Measurements from ENCODE around the gene LEMD2.

LEMD2 gene

DNA sequence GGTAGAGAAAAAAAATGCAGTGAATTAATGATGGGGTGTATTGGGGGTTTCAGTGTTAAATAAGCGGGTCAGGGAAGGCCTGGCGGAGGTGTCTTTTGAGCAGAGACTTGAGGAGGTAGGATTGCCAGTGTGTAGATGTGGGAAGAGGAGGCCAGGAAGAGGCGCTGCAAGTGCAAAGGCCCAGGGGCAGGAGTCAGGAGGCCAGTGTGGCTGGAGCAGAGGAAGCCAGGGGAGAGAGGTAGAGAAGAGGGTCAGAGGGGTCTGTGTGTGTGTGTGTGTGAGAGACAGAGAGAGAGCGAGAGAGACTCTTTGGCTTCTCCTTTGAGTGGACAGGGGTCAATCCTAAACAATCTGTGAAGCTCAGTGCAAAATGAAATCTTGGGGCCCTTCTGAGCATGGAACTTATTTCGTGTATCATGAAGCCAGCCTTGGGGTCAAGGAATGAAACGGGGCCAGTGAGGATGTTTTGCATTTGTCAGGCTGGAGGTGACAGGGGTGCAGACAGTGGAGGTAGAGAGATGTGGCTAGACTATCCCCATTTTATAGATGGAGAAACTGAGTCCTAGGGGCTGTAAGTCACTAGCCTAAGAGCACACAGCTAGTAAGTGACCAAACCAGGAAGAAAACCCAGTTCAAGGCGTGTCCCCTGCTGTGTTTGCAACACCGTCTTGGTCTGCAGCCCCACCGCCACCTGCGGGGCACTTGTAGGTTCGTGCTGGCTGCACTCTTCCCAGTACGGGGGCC lies 32.5 kb downstream of the LEMD2 start:
- DNase-seq (ENCODE audit: low read depth): no peak

DNA sequence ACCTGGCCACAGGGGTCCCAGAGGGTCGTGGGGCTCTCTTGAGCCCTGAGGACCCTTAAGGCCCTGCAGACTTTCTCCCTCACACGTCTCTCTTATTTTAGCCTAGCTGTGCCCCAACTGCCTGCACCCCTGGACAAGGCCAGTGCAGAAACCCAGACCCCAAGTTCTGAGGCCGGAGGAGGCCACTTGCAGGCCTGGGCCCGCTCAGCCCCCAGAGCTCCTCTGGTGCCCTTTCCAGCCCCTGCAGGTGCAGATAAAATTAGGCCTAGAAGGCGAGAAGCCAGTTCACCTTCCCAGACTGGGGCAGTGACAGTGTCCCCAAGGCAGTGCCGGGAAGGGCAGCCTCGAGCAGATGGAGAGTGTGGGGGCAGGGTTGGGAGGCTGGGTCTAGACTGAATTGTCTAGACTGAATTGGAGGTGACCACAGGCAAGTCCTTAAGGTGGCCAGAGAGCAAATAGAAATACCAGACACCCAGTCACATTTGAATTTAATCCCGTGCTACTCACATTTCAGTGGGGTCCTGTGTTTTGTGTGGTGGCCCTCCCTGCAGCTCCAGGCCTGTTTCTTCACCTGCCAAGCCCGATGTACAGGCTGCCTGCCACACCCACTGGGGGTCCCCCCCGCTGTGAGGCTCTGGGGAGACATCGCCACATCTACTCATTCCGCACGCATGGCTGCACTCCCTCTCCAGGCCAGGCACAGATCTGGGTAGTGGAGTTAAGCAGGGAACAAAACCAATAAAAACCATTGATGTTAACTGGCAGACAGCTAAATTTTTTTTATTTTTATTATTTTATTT lies 33.7 kb downstream of the LEMD2 start:
- no peak for DNase-seq (ENCODE audit: low read depth)

DNA sequence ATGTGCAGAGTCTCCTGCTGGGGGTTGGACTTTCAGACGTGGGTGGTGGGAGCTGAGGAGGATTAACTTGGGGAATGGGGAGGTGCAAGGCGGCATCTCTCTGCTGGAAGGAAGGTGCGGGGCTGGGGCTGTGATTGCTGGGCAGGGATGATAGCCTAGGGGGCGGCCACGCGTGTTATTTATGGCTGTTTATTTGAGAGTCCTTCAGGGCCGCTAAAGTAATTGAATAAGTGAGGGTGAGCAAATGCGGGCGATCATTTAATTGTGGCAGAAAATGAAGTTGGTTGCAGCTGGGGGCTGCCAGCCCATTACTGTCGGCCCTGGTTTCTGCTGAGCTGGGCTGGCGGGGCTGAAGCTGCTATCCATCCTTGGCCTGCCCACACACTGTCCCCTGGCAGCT lies 34.7 kb downstream of the LEMD2 start:
- no peak for DNase-seq (ENCODE audit: low read depth)

DNA sequence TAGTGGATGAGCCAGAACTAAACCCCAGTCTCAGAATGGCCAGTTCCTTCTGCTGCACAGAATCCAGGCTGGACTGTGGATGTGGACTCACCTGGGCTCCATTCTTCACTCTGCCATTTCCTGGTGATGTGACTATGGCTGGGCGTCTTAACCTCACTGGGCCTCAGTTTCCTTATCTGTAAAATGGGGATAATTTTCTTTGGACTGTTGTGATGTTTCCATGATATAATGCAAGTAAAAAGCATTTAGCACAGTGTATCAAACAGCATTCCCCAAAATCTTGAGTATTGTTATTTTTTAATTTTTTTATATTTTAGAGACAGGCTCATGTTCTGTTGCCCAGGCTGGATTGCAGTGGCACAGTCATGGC lies 36.3 kb downstream of the LEMD2 start:
- DNase-seq (ENCODE audit: low read depth): no peak

DNA sequence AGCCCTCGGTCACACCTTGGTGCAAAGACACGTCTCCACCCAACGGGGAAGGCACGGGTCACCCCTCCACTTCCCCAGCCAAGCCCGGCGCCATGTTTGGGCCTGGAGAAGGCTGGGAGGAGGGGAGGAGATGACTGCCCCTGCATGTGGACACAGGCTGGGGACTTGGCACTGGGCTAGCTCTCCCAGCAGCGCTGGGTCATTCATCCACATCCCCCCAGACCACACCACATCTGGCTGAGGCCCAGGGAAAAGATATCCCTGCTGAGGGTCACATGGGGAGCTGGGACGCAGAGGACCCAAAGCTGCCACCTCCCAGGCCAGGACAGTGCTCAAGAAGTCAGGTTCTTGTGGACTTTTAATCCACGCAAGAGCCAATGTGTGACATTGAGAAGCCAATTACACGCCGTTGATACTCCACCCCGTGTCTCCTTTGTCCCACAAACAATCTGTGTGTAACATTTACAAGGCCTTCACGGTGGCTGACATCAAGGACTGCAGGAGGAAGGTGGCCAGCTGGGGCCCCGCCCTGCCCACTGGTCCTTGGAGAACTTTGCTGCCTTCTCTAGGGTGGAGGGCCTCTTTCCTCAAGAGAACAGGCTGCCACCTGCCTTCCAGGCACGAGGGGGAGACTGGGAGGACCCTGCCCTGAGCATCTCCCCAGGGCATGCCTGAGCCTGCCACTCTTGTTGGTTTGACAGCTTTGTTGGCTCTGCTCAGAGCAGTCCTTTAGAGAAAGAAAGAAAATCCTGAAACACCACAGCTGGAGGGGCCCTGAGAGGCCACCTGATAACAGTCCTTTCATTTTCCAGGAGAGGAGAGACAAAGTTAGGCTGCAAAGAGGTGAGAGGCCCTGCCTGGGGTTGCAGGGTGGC lies 36.9 kb downstream of the LEMD2 start:
- no peak for DNase-seq (ENCODE audit: low read depth)

DNA sequence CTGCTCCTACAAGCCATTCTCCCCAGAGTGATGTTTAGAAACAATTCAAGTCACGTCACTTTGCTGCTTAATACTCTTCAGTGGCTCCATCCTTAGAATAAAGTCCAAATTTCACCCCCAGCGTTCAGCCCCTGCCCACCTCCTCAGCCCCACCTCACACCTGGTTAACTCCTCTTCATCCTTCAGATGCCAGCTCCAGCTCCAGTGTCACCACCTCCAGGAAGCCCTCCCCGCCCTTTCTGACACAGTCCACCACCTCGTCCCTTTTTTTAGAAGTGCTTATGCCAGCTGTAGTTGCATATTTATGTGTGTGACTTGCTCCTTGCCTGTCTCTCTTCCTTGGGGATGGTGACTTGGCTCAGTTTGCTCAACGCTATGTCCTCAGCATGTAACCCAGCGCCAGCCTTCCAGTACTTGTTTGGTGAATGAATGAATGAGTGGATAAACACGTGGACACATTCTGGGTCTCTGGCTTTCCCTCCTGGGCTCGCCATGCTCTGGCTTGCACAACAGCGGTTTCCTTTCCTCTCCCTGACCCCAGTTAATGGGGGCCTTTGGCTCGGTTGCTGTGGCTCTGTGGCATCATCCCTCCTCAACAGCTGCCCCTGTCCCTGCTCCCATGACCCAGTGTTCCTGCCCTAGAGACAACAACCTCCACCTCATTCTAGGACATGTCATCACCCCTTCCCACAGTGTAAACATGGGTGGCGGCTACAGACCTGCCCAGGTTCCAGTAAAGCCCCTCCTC lies 38.5 kb downstream of the LEMD2 start:
- DNase-seq (ENCODE audit: low read depth): no peak

DNA sequence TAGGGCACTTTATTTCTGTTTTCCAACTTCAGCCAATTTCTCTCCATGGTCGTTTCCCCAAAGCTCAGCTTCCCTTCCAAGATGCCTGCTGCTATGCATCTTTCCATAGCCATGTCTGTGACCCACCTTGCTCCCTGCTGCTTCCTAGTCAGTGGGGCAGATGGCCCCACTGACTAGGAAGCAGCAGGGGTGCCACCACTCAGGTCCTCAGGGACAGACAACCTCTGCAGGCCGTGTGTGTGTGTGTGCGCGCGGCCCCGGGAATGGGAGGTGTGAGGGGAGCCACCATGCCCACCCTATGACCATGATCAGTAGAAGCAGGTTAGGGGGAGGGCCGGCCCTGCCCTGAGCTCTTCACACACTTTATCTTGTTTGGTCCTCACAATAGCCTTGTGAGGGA lies 39.5 kb downstream of the LEMD2 start:
- DNase-seq (ENCODE audit: low read depth): no peak

DNA sequence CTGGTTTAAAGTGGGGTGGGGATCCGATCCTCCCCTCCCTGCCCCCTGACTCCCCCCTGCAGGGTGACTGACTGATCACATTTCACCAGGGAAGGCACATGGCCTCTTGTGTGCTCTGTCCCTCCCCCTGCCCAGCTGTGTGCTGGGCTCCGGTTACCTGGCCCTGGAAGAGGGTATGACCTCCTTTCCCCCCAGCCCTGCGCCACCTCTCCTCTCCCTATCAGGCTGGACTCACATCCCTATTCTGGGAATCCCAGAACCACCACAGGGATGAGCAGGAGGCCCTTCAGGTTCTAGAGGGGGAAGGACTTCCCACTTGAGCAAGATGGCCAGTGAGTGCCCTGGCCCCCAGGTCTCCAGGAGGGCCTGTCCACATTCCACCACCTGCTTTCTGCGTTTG lies 40.1 kb downstream of the LEMD2 start:
- no peak for DNase-seq (ENCODE audit: low read depth)

DNA sequence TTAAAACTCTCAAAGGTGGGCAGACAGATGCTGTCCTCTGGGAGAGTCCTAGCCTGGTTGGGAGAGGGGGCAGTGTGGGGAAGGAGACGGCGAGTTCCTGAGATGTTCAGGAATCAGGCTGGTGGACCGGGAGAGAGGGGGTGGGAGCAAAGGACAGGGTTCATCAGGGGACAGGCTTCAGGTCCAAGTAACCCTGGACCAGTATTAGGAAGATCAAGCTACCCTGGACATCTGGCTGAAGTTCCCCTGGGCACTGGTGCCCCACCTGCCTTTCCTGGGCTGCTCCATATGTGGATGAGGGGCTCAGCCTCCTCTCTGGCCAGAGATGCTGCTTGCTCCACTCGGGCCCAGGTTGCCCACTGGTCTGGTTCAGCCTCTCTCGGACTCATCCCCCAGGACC lies 41.1 kb downstream of the LEMD2 start:
- DNase-seq (ENCODE audit: low read depth): no peak

DNA sequence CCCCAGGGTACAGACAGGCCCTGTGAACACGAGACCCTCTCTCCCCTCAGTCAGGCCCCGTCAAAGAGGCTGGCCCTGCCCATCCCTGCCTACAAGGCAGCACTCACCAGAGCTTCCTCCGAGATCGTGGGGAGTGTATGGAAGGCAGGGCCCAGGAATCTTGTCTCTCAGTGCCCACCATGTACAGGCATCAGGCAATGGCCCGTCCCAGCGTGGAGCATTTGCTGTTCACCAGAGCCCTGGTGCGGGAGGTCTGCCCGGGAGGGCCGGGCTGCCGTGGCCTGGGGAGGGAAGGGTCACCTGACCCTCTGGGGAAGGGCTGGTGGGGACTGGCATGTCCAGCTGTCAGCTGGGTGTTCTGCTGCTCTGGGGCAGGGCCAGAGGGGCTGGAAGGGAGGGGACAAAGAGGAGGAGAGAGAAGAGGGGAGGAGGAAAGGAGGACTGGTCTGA lies 42.3 kb downstream of the LEMD2 start, which contains the start of gene IP6K3:
Gene IP6K3, minus strand, starts transcription at position 255 of the 450 bp plus-strand sequence. CDS start 11,429 bp downstream, outside the sequence.
- no peak for DNase-seq (ENCODE audit: low read depth)

DNA sequence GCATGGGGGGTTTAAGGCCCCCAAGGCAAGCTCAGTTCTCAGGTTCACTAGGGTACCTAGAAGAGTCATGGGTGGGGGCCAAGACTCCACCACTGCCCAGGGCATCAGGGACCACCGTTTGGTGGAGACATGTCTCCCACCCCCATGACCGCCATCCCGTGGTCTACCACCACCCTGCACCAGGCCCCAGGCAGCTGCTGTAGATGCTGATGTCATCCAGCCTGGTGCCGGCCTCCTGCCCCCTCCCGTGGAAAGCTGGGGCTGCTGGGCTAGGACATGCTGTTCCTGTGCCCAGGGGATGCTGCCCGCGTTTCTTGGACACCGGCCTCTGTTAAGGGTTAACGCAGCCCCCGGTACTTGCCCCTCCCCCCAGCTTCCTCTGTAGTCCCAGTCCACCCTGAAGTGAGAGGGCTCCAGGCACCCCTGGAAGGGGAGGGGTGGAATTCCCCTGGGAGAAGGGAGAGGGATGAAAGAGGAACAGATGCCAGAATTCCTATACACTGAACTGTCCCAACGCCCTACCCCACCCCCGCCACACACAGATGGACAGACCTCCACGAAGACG lies 42.8 kb downstream of the LEMD2 start:
- peak; percentile 59 for DNase-seq (ENCODE audit: low read depth)

DNA sequence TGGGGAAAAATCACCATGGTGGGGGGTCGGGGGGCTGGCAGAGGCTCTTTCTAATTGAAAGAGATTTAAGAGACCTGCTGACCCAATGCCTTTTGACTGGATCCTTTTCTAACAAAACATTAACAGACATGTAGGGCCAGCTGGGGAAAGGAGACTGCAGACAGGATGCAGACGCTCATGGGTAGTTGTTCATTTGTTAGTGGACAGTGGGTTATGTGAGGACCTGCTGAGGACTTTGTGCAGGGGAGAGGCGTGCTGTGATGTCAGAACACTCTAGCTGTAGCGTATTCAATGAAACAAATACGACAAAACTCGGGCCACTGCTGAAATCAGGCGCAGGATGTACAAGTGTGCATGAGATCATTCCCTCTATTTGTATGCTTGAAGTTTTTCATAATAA lies 43.4 kb downstream of the LEMD2 start:
- no peak for DNase-seq (ENCODE audit: low read depth)

DNA sequence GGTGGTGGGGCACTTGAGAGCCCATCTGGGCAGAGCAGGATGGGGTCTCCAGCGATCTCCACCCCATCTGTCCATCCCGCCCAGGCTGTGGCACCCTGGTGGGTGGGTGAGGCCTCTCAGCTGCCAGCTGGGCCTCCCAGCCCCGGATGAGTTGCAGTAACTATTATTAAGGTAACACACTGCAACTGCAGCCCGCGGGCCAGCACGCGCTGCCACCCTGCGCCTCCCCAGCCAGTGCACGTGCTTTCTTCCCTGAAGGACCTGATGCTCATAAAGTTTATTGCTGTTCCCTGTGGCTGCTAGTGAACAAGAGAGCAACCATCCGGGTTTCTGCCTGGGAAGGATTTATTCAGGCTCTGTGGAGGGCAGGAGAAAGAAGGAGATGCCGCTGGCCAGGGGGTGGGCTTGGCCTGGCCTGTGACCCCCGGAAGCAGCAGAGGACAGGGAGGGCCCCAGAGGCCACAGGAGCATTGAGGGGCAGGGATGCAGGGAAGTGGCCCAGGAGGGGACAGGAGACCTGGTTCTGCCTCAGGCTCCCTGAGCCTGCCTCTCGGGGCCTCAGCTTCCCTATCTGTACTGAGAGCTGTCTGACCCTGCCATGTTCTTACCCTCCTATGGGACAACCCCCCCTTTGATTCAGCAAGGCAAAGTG lies 43.9 kb downstream of the LEMD2 start:
- DNase-seq (ENCODE audit: low read depth): no peak

DNA sequence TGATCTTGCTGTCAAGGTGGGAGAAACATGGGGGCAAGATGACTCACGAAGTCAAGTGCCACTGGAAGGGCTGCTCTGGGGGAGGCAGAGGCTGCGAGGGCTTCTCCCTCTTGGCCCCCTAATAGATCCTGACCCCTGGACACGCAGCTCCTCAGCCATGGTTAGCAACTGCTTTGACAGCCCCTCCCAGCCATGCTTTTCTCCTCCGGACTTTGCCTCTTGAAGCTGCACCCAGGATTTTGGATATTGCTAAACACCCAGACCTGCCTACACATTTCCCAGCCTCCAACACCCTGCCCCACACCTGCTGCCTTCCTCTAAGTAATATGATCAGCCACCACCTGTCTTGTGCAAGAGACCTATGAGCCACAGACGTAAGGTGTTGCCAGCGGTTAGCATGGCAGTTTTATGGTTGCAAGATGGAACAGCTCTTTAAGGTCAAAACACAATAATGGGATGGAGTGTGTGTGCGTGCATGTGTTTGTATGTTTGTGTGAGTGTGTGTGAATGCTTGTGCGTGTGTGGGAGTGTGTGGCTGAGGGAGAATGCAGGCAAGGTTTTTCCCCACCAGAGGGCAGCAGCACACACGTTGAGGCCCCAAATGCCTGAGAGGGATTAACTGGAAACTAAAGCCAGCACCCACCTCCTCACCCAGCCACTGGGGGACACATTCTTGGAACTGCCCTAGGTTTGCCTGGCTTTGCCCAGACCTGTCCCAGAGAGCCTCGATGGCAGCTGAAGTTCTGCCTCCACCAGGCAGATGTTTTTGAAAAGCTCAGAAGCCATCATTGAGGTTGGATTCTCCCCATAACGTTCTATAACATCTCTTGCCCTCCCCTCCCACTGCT lies 44.7 kb downstream of the LEMD2 start:
- peak; percentile 47 for DNase-seq (ENCODE audit: low read depth)

DNA sequence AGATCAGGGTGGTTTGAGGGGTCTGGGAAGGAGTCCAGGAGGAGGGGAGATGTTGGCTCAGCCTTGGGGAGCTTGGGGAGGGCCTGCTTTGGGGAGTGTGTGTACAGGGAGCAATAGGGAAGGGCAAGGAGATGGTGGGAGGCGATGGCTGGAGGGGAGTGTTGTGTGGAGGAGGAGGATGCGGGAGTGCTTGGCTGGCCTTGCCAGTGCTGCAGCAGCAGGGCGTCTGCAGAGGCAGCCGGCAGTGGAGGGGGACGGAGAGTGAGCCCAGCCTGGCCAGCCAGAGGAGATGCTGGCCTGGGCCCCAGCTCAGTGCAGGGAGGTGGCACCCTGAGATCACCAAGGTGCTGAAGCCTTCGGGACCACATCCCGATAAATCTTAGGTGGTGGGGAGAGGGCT lies 46.1 kb downstream of the LEMD2 start:
- DNase-seq (ENCODE audit: low read depth): no peak

DNA sequence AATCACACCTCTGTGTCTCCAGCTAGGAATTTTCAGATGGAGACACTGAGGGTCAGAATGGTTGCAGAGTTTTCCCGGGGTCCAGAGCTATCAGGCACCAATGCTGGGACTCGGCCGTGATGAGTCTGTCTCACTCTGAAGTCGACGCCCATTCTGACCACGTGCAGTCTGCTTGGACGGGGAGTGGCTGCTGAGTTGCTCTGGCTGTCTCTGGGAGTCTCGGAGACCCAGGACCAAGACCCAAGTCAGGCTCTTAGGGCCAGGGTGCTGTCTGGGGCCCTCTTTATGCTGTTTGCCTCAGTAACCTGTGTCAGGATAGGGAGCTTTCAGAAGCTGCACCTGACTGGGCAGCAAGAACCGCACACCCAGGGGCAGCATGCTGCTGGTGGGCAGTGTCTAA lies 46.8 kb downstream of the LEMD2 start:
- DNase-seq (ENCODE audit: low read depth): no peak

DNA sequence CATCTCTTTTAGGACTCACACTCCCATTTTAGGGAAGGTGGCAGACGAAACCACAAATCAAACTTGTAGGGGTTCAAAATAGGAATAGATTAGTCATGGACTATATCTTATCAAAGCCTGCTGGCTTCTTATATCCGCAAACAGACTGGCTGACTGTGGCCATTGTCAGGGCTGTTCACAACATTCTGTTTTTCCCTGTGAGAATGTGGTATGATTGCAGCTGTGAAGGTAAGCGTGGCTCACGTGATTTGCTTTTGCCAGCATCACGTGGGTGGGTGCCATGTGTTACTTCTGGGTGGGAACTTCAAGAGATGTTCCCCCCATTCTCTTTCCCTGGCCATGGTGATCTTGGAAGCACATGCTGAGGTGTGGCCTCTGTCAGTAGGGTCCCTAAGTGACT lies 48.1 kb downstream of the LEMD2 start:
- DNase-seq (ENCODE audit: low read depth): no peak

DNA sequence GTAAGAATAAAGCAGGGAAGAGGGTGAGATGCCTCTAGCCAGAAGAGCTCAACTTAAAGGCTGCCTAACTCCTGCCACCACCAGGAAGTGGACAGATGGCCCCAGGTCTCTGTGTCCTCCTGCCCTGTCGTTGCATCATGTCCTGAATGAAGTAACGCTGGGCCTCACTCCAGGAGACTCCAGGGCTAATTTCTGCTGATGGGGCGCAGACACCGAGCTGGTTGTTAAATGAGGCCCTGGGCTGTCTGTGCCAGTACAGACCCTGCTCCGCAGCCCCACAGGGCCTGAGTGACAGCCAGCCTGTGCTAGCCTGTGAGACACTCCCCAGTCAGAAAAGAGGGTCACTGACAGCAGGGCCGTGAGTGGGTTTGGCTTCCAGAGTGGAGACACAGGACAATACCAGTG lies 48.7 kb downstream of the LEMD2 start:
- no peak for DNase-seq (ENCODE audit: low read depth)

DNA sequence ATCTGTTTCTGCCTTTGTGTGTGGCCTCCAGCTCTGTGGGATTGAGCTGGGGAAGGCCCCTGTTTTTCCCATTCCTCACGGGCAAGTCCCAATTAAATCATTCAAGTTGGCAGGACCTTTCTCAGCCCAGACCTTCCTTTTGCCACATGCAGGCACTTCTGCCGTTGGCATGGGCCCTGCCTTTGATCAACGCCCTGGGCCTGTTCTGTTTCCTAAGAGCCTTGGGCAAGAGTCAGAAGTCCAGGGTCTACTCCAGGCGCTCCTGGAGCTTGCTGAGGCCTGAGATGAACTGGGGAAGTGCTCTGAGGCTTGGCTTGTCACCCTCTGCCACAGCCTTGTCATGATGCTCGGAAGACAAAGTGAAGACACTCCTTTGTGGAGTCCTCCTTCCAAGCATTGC lies 49.4 kb downstream of the LEMD2 start:
- no peak for DNase-seq (ENCODE audit: low read depth)

DNA sequence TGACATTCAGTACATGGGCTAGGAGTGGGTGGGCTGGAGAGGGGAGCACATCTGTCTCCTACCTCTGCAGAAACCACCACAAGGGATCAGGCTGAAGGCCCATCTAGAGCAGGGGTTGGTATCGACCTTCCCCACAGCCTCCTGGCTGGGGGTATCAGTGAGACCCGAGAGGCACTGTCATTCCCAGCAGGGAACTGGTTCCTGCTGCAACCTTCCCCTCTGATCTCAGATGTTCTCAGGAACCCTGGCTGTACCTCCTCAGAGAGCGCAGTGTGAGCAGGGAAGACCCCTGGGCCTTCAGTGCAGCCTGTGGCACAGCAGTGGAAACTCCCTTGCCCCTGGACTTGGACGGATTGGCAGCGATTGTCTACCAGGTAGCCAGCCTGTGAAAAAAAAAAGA lies 50.1 kb downstream of the LEMD2 start:
- no peak for DNase-seq (ENCODE audit: low read depth)
